Brain pericyte (primary cell): Measurements from ENCODE around the gene ISG20L2.

ENCODE experiments used
- DNase-seq: peaks from one replicate; pipeline ENCODE4 v3.0.0-alpha.2; 2012; ENCODE audit warnings: low read depth, low spot score

ISG20L2 gene

DNA sequence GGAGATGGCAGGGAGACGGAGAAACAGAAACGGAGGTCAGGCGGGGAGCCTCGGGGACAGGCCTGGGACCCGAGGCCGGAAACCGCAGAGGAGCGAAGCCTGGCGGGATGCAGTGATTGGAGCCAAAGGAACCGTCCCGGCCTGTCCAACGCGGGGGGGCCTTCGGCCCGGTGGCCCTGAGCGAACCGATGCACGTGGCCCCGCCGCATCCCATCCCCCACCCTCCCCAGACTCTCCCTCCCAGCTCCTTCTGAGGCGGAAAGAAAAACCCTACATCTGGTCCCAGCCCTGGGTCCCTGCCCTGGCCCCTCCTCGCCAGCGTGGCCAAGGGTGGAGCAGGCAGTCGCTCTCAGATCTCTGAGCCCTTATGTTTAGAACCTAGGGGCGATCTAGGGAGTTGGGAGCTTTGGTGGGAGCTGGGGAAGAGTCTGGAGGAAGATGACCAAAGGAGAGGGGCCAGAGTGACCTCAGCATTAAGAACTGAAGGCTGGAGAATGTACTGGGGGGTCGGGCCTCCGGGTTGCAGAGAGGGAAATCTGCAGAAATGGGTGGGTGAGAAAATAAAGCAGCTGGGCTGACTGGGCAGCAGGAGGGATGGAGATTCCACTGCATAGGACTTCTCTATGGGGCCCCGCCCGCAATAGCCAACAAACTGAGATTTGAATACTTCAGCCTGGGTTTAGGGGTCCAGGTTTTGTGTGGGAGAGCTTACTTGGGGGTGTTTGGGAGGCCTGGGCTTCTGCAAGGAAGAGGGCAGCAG is 21.7 kb downstream of the ISG20L2 start:
- DNase-seq: no peak

DNA sequence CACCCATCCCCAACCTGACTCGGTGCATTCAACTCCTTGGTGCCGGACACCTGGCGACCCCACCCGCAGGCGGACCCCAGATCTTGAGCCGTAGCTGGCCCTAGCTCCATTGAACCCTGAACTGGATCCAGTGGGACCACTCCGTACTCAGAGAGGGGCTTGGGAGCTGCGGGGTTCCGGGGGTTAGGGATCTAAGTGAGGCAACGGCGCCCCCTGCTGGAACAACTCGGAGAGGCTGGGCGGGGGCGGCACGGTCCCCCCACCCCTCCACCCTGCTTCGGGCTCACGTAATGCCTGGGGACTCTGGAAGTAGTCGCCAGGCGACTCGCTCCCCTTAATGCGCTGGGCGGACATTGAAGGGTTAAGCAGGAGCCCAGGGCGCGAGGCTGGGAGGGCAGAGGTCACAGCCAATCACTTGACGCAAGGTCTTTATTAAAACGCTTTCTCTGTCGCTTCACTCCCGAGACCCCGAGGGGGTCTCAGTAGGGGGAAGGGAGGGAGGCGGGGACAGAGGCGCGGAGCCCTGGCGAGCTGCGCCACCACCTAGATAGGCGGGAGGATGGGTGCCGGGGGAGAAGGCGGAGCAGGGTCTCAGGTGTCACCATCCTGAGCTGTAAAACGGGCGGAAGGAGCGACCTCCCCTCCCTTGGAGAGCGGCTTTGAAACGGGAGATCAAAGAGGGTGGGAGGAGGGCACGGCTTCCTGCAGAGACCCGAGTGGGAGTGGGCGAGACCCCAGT is 22.5 kb downstream of the ISG20L2 start:
- DNase-seq: no peak

DNA sequence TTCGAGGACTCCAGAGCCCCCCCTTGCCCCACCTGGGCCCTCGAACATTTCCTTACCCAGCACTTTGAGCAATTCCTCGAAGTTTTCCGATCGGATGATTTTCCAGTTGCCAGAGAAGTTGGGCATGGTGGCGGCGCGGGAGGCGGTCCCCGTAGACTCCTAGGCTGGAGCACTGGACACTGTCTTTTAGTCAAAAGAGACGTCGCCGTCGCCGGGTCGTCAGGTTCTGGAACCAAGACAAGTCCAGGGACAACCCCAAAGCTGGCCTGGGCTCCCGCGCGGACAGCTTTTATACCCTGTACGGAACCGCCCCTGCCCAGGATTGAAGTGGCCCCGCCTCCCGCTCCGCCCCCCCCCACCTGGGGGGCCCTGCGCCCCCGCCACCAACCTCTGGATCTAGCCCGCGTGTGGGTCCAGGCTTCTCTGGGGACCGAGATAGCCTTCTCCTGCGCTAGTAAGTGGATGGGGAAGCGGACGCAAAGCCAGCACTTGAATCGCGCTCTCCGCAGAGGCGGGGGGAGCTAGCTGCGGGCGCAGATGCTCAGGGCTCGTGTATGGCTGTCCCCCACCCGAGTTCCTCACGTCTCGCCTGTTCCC is 23.1 kb downstream of the ISG20L2 start, which contains the start of gene CRABP2:
Gene CRABP2, minus strand, starts transcription at position 263 of the 597 bp plus-strand sequence. Its CDS starts 137 bp downstream, at position 126.
- DNase-seq: no peak

DNA sequence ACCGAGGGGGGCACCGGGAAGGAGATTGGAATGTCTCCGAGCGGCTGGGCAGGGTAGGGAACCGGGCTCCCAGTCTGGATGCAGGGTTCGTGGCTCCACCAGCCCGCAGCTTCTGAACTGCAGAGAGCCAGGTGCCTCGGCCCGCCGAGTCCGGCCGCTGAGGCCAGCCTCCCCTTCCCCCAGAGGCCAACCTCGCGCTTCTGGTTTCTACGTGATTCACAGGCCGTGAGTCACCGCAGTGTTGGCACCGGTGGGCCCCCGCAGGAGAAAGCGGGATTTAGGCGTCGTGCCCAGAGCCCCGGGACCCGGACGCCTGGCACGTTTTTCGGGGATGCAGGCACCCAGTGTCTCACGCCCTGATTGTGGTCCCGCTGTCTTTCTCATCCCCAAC is 23.6 kb downstream of the ISG20L2 start:
- no peak for DNase-seq

DNA sequence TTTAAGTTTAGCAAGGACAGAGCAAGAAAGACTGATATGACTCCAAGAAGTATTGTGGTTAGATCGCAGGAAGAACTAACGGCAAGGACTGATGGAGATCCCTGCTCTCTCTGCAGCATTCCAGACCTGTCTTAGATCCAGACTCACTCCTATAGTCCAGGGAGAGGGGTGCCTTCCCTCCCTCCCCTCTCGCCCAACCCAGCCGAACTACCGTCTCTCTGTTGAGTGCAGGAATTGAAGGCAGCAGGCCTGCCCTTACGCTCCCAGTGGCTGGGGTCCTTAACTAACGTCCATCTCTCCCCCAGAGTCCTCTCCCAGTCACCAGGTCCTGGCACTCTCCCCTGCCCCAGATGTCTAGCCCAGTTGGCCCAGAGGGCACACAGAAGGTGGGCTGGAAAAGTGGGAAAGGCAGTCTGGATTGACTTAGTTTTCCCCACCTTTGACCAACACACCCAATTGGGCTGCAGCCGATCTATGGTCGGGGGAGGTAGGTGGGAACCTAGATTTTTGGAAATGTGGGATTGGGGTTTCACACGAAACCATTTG is 24.3 kb downstream of the ISG20L2 start:
- DNase-seq: no peak

DNA sequence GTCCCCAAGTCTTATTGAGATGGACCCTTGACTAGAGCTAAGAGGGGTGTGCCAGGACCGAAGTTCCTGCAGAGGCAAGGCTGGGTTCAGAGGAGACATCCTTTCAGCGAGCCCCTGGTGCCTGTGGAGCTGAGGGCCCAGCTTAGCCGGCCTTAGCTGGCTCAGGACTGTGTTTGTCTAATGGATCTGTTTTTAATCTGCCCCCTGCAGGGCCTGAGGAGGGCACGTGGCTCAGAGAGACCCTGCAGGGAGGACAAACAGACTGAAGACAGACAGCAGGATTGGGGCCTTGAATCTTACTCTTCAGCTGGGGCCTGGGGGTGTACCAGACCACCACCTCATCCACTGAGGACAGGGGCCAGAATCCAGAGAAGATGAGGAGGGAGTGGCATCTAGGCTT is 24.8 kb downstream of the ISG20L2 start:
- DNase-seq: peak; percentile 68

DNA sequence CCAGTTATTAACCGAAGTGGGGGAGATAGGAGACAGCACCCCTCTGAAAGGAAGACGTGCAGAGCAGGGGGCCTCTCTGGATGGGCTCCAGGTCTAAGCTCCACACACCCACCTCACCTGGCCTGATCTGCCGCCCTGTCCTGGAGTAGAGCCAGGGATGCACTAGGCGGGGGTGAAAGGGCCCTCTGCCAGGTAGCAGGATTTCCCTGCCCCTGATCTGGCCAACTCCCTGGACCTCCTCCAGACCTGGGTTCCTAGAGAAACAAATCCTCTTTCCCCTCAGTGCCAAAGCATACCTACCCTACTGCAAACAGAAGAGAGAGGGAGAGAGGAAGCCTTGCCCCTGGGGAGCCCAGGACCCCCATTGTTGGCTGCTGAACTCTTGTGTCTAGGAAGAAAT is 25.2 kb downstream of the ISG20L2 start:
- no peak for DNase-seq

DNA sequence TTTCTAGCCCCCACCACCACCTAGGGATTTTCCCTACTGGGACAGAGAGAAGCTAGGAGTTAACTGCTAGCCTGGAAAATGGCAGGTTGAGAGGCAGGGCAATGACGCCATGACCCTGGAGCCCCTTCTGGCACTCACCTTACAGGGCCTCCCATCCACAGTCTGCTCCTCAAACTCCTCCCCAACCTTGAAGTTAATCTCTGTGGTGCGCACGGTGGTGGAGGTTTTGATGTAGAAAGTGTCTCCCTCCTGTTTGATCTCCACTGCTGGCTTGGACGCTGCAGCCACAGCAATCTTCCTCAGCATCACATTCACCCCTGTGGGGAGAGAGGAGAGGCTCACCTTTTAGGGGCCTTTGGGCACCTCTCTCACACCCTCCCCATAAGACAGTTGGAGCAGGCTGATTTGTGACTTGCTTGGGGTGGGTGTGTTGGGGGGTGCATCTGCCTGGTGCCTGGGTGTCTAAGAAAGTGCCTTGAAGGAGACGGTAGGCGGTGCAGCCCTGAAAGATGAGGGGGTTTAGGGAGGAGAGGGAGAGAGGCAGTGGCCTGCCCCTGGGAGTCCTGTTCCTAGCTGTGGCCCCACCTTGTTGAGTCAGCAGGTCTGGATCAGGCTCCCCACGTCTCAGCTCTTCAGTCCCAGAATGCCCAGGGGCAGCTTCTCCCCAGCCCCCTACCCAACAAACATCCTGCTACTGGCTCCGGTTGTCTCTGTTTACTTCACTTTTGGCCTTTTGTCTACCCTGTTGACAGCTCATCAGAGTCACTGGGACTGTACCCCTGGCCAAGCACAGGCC is 27.6 kb downstream of the ISG20L2 start:
- DNase-seq: no peak

DNA sequence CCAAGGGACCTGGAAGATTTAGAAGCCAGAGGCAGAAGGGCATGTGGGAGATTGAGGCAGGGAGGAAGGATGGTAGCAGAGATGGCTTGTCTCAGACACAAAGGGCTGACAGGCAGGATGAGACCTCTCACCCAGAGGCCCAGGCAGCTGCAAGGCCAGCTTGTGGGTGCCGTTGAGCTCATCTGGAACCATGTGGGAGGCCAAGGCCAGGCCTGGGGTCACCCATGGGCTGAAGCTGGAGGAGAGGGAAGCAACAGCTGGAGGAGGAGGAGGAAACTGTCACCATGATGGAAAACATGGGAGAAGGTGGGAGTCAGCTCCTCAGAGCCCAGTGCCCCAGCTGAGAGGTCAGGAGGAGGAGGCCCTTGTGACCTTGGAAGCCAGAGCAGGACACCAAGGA is 29.6 kb downstream of the ISG20L2 start:
- no peak for DNase-seq

DNA sequence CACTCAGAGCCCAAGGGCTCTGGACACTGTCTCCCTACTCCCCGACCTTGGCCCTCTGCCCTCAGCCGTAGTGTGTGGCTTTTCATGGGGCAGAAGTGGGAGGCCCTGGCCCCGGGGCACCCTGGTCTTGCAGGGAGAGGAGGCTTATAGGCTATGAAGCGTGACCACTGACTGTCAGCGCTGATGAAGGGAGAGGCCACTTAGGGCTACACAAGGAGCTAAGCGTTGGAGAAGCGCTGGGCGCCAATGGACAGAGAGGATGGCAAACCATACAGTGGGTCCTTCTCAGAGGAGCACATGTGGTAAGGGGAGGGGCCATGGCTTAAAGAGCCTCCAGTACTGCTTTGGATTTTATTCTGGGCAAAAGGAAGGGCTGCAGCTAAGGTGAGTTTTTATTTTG is 31.1 kb downstream of the ISG20L2 start:
- DNase-seq: no peak

DNA sequence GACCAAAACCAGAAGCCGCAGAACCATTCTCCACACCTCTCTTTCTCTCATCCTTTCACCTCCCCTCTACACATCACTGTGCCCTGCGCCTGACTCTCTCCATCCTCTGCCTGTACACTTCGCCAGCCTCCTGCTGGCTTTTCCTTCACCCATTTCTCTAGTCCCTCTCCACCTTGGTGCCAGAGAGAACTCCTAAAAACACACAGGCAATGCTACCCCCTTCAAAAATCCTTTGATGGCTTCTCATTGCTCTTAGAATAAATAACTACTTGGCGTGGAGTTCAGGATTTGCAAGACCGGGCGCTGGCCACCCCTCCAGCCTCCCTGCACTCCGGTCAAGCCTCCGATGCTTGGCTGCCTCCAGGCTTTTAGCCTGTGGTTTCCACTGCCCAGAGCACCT is 31.8 kb downstream of the ISG20L2 start:
- DNase-seq: no peak

DNA sequence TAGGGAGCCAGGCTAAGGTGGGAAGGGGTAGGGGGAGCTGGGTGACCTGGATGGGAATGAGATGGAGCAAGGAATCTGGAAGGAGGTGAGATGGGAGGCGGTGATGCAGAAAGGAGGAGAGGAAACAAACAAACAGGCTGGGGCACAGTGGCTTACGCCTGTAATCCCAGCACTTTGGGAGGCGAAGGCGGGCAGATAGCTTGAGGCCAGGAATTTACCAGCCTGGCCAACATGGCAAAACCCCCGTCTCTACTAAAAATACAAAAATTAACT is 33.9 kb downstream of the ISG20L2 start:
- no peak for DNase-seq

DNA sequence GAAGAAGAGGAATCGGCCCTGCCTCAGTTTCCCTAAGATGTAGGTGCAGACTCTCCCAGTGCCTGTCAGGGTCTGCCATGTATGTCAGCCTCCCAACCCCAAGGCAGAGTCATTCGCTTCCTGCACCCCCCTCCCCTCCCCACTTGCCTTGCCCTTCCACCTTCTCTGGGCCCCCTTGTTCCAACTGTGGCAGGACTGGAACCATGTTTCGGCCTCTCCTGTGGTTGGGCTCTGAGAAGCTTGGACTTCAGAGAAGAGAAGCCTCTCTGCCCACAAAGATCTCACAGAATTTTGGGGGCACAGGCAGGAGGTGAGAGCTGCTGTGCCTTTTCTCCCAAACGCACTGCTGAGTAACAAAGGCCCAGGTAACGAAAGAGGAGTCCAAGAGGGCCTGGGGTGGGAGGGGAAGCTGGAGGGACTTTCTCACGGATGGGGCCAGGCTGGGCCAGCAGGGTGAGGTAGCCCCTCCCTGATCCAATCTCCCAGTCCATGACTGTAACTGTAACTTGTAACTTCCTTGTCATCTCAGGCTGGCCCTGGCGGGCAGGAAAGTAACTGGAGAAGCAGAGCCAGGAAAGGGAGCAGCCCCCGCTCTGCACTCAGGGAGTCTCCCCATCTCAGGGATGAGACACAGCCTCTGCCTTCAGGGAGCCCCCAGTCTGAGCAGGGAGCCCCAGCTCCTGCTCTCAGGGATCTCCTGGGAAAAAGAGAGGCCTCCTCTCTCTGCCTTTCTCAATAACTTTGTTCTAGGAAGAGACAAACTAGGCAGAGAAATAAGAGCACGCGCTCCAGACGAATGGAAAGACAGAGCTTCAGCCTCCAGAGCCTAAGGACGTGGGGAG is 34.5 kb downstream of the ISG20L2 start:
- no peak for DNase-seq

DNA sequence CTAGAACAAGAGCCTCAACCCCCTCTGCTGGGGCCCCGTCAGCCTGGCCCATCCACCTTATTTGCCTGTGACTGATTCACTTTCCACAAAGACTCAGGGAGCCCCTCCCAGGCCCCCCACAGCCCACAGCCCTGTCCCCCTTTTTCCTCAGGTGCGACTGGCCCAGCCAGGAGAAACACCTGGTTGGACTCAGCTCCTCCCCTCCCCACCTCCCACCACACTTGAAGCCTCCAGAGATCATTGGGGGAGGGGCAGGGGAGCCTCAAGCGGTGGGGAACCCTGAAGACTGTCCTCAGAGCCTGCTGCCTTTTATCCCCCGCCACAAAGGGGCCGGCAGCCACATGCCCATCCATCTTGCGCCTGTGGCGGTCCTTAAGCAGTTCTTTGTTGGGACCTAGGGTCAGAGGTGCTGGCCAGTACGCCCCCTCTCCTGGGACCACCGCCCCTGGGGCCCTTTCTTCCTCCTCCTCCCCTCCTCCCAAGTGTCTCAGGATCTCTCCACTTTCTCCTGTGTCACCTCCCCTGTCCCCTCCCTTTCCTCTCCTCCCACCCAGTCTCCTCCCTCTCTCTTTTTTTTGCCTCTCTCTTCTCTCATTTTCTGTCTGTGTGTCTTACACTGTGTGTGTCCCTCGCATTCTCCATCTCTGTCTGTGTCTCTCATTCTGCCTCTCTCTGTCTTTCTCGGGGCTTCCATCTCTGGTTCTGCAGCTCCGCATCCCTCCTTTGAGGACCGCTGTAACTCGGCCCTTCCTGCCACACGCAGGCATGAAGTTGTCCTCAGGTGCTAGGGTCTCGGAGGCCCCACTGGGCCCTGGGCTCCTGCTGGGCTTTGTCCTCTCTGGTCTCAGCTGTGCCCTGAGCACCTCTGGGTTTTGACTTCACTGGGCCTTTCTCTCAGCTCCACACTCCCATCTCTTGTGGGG is 35.4 kb downstream of the ISG20L2 start:
- no peak for DNase-seq

DNA sequence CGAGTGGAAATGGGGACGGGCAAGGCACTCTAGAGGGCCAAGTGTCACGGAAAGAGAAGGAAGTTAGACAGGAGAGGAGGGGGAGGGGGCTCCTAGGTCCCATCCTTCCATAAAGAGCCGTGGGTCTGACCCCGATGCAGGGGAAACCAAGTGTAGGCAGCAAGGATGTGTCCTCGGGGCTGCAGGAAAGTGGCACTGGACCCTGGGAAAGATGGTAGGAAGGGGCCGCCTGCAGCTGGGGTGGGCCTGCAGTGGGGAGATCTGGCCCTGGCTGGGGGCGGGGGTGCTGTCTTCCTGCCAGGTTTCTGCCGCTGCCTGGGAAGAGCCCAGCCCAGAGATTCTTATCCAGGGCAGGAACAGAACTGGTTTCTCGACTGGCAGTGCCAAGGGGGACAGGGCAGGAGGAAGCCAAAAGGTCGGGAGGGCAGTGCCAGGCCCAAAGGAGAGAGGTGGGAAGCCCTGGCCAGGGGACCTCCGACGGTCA is 36.1 kb downstream of the ISG20L2 start:
- DNase-seq: no peak

DNA sequence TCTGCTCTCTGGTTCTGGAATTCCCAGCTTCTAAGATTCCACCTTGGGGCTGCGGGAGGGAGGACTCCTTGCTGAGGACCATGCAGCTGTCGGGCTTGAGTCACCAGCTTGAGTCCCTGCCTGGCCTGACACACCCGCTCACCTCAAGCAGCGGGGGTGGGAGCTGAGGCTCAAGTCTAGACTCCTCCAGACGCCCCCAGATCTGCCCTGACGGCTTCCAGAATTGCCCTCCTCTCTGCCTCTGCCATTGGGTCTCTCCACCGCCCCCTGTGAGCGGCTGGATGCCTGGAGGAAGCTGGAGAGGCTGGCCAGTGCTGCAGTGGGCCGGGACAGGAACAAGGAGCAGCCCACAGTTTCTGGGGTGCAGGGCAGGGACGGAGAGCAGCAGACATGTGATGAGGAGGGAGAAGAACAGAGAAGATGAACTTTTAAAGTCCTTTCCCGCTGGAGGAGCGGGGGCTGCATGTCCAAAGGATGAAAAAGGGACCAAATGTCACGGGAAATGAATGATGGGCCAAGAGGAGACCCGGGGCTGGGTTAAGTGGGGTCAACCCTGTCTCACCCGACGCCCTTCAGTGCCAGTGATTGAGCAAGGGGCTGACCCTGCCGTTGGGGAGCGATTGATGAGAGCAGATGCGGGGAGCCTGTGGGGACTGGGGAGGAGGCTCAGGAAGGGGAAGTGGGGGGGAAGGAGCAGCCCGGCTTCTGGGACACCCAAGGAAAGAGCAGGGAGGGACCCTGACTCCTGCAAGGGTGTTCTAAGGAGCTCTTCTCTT is 36.7 kb downstream of the ISG20L2 start:
- DNase-seq: no peak

DNA sequence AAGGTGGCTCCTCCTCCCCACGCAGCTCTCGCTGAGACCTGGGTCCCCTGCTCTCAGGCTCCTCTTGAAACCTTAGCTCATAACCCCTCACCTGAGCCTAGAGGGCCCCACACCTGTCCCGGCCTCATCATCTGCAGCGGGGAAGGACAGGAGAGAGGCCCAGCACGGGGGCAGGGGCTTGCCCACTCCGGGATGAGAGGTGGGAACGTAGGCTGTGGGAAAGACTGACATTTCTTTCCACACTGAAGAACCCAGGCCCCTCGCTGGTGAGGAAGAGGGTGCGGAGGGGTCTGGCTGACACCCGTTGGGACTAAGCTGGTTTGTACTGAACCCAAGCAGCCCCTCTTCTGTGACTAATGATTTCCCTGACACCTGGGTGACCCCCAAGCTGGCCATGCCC is 37.4 kb downstream of the ISG20L2 start:
- no peak for DNase-seq

DNA sequence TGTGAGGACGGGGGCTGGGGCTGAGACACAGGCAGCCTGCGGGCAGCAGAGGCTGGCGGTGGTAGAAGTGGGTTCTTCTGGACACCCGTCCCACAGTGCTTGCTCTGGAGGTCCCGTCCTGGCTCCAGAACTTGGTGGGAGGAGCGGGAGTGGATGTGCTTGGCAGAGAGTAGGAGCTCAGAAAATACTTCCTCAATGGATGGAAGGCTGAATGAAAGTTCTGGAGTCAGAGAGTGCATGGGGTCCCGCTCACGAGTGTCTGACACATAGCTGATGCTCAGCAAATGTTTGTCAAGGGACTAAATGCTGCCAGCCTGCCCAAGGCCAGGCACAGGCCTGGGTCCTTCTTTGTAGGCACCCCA is 37.9 kb downstream of the ISG20L2 start:
- no peak for DNase-seq
